GM18517 (cell line): ENCODE data around the gene ZC3H12D.
"Not testable (repeated sequence)": the region's sequence is repeated elsewhere in the genome, so short reads cannot be mapped to it uniquely, and the experiment has no call there.

Experiments used
- ATAC-seq: cut with Tn5 transposase; IDR thresholded peaks from one replicate; pipeline ENCODE4 v1.9.1; 2021; ENCODE audit warnings: mild to moderate bottlenecking, moderate library complexity; ENCODE audit not compliant: unreplicated experiment

ZC3H12D gene

DNA sequence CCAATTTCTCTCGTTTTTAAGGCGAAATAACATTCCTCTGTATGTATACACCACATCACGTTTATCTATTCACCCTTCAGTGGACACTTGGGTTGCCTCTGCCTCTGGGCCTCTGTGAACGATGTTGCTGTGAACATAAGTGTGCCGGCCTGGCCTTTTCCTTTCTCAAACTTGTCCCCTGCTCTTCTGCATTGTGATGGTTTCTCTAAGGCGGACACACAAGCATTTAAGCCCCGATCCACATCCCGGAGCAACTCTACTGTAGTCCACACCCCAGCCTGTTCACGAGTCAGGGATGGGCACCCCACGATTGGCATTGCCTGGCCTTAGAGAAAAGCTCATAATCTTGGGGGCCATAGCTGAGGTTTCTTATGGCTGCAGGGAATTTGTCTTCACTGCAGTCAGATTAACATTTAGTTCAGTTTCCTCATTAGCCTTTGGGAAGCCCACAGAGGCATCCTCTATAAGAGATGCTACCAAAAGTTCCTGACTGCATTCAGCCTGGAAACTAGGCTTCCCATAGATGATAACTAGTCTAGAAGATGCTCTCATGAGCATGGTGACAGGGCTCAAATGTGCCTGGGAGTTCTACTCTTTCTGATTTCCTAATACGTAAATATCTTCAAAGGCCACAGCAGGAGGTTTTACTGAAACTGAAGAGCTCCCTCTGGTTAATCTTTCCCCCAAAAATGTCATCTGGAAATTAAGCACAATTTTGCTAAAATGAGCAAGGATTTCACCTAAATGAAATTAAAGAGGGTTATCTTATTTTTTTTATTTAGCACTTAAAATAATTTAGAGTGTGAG lies 762 bp downstream of the ZC3H12D start:
- ATAC-seq, result no peak

DNA sequence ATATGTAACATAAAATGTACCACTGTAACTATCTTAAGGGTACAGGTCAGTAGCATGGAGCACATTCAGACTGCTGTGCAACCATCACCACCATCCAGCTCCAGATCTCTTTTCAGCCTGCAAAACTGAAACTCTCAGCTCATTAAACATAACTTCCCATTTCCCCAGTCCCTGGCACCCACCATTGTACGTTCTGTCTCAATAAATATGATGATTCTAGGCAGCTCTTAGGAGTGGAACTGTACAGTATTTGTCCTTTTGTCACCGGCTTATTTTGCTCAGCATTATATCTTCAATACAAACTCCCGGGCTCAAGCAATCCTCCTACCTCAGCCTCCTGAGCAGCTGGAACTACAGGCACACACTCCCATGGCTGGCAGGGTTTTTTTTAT lies 1.5 kb downstream of the ZC3H12D start:
- ATAC-seq, result no peak

DNA sequence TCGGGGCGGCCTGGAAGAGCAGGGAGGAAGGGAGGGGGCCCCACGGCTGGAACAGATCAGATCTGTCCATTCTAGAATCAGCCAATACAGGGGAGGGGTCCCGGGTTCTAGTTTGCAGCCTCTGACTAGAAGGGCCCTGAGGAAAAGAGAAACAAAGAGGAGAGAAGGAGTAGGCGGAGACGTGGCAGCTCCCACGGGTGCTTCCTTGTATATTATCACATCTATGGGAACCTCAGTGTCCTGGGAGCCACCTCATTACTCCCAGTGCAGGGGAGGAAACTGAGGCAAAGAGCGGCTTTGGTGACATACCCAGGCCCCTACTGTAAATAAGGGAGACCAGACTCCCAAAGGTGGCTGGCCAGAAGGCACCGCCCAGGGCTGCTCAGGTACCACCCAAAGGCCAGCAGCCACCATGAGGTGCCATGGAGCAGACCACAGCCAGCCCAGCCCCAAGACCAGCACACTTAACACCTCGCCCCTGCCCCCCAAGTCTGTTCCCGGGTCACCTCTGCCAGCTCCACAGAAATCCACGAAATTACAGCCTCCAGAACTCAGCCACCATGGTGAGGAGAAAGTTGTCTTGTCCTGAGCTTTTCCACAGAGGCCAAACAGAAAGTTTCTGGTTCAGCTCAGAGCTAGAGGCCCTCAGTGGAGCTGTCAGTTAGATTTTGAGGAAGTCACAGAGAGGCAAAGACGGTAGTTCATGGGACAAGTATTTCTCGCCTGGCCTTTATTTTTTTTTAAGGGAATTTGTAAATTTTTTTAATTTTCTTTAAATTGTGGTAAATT lies 2.1 kb downstream of the ZC3H12D start:
- no peak for ATAC-seq

DNA sequence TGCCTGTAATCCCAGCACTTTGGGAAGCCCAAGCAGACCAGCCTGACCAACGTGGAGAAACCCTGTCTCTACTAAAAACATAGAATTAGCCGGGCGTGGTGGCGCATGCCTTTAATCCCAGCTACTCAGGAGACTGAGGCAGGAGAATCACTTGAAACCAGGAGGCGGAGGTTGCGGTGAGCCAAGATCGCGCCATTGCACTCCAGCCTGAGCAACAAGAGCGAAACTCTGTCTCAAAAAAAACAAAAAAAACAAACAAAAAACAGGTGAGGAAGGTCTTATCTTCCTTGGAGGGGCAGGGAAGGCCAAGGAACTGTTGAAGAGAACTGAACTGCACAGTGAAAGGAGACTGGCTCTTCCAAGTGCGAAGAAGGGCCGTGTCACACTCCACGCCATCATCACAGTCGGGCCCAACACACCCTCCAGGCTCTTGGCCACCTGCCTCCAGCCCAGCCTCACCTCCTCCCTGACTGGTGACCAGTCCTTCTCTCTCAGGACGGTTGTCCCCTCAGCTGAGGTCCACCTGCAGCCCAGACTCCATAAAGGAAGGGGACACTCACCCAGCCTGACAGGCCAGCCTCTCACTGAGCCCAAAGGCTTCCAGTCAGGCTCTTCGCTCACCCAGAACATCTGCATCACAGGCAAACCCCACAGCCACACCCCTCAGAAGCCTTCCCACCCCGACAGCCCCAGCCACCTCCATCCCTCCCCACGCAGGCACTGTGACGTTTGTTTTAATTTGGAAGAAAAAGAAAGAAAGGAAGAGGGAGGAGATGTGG lies 4.1 kb downstream of the ZC3H12D start:
- ATAC-seq, result no peak

DNA sequence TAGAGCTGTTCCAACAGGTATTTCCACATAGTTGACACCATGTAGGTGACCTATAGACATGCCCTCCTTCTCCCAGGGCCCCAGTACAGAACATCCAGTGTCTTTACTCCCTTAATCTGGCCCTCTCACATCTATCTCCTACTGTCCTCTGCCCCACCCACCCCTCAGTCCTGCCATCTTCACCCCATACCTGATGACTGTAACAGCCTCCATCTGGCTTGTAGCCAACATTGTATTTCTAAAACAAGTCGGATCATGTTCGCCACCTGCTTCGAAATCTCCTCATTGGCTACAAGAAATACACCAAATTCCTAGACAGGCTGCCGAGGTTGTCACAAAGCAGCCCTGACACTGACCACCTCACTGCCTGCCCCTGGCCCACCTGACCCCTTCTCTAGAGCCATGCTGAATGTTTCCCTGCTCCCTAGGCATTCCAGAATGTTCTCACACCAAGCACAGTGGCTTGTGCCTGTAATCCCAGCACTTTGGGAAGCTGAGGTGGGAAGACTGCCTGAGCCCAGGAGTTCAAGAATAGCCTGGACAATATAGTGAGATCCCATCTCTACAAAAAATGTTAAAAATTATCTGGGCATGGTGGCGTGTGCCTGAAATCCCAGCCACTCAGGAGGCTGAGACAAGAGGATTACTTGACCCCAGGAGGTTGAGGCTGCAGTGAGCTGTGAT lies 6.0 kb downstream of the ZC3H12D start:
- ATAC-seq, result no peak

DNA sequence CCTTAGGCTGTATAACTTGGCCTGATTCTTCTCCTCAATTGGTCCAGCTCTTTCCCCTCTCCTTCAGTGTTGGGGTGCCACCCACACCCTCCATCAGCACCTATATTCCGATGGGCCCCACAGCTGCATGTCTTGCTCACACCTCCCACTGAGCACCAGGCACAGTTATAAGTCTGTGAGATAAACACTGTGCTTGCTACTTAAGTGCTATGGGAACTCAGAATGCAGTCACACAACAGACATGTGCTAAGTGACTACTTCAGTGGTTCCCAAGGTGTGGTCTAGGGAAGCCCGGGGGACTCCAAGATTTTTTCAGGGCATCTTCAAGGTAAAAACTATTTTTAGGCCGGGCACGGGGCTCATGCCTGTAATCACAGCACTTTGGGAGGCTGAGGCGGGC lies 7.3 kb downstream of the ZC3H12D start:
- ATAC-seq, result no peak

DNA sequence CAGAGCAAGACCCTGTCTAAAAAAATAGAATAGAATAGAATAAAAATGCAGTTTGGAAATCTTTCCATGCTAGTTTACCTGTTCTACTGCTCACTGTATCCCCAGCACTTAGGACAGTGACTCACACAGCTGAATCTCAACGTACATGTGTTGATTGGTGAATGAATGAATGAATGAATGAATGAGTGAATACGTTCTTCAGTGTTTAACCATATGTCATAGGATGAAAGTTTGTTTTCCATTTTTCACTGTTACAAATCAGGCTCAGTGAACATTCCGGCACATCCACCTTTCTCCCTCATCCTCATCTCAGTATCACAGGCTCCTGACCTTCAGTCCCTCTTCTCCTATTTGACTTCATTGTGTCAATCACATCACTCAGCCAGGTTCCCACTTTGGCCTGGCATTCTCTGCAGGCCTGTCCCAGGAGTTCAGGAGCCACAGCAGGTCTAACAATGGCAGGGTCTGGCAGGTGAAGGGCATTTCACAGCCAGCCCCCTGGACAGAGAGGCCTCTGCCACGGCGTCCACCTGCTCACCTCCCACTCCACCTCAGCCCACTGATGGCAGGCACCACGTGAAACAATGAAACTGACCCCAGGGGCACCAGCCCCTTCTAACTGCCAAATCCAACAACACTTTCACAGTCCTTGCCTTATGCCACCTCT lies 7.9 kb downstream of the ZC3H12D start:
- ATAC-seq, result no peak

DNA sequence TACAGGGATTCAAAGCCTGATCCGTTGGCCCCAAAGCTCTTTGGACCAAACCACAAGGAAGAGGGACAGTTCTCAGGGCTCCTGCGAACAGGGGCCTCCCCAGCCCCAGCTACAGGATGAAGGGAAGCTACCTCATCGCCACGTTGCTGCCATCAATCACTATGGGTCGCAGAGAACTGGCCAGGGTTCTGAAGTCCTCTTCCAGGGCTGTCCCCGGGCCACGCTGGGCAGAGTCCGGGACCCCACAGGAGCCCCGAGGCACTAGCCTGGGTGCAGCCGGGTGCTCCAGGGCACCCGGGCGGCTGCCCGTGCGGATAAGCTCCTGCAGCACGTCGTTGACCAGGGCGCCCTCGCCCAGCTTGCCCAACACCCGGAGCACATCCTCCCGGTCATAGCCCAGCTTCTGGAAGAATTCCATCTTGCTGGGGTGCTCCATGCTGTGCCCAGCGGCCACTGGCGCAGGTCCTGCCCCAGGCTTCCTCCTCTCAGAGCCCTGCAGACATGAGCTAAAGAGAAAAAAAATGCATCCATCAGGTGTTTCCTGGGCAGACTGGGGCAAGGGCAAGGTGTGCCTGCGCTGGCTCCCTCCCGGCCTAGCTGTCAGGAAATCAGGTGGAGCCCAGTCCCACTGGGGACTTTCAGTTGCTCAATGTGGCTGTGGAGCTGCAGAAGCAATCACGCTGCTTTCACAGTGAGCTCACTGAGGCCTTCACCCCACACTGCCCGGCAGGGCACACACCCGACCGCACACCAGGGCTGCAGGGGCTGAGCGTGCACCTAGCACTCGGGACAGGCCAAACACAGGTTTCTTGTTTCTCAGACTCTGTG lies 10.5 kb downstream of the ZC3H12D start:
- peak; percentile 30 for ATAC-seq

DNA sequence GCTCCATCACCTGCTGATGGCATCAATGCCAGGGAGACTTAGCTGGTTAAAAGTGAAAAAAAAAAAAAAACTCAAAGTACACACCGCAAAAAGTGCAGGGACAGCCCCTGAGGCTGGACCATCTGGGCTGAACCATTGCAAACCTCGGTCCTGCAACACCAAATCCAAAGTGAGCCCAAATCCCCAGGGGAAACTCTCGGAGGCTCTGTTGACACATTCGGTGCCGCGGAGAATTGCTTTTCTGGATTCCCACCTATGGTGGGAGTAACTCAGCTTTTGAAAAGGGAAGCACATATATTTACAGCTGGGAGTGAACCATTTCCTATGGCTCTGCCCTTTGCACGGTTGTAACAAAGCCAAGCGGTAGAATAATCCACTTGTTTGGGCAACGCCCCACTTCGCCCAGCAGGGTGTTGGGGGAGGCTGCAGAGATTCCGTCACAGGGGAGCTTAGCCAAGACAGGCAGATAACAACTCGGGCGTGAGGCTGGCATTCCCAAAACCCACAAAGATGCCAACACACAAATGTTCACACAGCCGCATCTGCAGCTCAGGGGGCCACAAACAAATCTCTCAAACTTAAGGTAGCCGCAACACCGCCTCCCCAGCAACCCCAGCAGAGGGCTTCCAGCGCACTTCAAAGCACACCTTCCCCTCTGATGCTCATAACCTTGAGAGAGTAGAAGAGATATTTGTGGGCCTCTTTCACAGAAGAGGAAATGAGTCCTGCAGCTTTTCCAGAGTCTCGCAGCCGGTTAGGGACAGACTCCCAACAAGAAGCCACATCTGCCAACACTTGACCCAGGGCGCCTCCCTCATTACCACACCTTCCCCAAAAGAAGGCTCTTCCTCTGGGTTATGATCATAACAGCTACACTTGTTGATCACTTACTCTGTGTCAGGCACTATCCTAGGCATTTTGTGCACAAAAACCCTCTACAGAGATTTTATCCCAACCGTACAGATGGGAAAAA lies 11.4 kb downstream of the ZC3H12D start:
- ATAC-seq, result no peak

DNA sequence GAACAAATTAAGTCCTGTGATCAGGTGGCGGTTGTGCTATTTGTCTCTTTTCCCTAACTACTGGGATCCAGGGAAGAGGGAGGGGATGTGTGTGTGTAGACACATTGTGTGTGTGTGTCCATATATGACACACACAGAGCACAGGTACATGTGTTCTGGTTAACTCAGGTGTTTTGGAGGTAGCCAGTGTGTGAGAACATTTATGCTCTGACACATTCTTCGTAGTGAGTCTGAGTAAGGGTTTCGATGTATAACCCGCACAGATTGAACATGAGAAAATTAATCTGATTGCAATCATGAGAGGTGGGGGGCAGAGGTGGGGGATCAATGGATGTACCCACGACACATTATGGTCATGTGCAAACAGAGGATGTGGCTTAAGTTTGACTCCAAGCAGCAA lies 12.6 kb downstream of the ZC3H12D start:
- no peak for ATAC-seq

DNA sequence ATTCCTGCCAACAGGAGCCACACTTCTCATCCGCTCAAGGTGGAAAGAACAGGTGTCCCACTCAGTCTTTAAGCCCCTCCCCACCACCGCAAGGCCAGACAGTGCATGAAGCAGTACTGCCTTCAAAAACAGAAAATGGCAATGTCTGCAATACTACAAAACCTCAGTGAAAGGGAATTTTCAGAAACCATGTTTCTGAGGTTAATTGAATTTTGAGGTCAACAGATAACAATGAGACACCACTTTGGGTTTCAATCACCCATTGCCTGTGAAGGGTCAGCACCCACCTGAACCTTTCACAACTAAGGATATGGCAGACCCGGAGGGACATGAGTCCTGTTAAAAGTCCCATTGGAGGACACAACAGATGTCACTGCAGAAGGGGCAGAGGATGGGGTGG lies 13.0 kb downstream of the ZC3H12D start:
- no peak for ATAC-seq

DNA sequence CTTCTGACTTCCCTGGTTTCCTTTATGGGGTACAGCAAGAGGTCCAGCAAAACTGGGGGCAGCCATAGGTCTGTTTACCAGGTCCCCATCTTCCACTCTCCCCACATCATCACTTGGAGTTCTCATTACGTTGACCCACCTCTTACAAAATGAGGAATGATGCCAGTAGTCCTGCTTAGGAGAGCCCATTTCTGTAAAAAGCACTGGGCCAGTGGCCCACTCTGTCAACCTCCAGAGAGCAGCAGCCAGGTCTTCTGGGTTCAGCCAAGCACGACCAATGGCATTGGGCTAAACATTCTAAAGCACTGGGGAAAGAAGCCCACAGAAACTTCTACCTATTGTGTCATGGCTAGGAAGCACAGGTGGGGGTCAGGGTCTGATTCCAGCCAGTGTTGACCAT lies 13.9 kb downstream of the ZC3H12D start:
- no peak for ATAC-seq

DNA sequence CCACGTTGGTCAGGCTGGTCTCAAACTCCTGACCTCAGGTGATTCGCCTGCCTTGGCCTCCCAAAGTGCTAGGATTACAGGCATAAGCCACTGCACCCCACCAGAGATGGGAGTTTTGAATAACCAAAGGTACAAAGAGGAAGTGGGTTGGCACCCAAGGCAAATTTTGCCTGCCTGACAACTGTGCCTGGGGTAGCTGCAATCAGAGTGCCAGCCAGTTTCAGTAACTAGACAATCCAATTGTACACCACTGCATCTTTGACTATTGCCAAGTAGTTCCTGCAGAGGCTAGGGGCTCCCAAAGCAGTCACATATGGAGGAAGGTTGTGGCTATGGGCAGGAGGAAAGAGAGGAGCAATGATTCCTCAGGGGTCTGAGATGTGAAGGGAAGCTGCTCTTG lies 16.6 kb downstream of the ZC3H12D start:
- peak; percentile 27 for ATAC-seq

DNA sequence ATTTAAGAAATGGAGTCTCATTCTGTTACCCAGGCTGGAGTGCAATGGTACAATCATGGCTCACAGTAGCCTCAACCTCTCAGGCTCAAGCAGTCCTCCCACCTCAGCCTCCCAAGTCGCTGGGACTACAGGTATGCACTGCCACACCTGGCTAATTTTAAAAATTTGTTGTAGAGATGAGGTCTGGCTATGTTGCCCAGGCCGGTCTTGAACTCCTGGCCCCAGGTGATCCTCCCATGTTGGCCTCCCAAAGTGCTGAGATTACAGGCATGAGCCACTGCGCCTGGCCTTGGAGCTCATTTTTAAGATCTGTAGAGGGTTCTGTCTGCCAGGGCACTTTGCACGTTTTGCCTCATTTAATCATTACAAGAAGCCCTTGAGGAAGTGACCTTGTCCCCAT lies 17.5 kb downstream of the ZC3H12D start:
- no peak for ATAC-seq

DNA sequence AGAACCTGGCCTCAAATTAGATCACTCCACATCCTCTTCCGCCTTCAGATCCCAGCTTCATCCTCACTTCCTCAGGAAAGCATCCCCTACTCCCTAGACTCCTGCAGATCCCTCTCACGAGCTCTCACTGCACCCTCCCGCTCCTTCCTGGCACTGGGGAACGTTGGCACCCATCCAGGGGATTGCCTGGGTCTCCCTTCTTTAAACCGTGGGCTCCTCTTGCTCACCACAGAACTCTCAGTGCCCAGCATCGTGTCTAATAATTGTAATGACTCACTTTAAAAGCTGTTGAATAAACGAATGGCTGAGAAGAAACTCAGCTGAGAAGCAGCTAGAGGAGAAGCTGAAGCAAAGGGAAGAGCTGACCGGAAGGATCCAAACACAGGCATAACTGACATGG lies 20.4 kb downstream of the ZC3H12D start:
- no peak for ATAC-seq

DNA sequence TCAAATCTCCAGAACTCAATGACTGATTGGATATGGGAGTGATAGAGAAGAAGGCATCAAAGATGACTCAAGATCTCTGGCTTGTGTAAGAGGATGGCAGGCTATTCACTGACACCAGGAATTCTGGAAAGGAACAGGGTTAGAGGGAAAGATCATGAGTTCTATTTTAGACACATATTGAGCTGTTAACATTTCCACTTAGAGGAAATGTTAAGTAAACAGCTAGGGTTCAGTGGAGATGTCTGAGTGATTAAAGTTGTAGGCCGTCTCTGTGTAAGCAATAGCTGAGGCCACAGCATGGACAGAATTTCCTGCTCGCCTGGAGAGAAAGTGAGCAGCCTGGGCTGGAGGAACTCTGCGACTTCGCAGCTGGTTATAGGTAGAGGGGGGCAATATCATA lies 21.0 kb downstream of the ZC3H12D start:
- ATAC-seq, result no peak

DNA sequence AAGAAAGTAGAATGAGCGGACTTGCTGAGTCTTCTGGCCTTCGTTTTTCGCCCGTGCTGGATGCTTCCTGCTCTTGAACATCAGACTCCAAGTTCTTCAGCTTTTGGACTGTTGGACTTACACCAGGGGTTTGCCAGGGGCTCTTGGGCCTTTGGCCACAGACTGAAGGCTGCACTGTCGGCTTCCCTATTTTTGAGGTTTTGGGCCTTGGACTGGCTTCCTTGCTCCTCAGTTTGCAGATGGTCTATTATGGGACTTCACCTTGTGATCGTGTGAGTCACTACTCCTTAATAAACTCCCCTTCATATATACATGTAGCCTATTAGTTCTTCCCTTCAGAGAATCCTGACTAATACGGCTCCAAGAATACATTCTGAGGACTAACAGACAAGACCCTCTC lies 22.1 kb downstream of the ZC3H12D start:
- not testable (repeated sequence) for ATAC-seq

DNA sequence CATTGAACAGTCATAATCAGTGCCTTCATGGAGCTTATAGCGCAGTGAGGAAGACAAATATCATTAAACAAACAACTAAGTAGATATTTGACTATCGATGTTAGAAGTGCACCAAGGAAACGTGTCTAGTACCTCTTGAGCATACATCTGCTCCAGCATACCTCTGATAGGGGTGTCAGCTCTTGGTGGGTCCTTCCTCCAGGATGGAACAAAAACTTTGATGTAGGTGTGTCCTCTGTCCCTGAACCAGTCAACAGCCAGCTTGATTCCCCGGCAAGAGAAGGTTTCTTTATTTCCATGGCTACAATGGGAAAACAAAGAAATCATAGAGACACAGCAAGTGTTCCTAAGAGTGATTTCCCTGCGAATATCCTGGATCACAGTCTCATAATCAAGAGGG lies 23.1 kb downstream of the ZC3H12D start:
- no peak for ATAC-seq
